Naive thymus-derived CD4-positive, alpha-beta T cell (primary cell): Measurements from ENCODE around the gene SNHG17. TPM values are rescaled to one million over a fixed set of nuclear protein-coding genes. Genes with fewer than 3 reads are reported as not detected.
A peak's percentile ranks its signal among the peaks of the same experiment; 100 is the strongest.
"Not testable (repeated sequence)": the region's sequence is repeated elsewhere in the genome, so short reads cannot be mapped to it uniquely, and the experiment has no call there.

Experiments
- ATAC-seq: fragments of 150-1000 bp; cut with Tn5 transposase; 2 replicates; pipeline ENCODE4 v1.10.0; 2021; ENCODE audit warnings: mild to moderate bottlenecking, moderate library complexity
- CTCF ChIA-PET: fragments of 350-600 bp; sonication (Branson Sonifier 250); formaldehyde crosslinking; loops from one replicate; lab custom pipeline; 2021; ENCODE audit warnings: antibody characterized with exemption; lab: Charles Lee
- POLR2A ChIA-PET: fragments of 350-600 bp; sonication (Branson Sonifier 250); formaldehyde crosslinking; loops from one replicate; lab custom pipeline; 2021; ENCODE audit warnings: antibody characterized with exemption, inconsistent platforms; lab: Charles Lee
- DNase-seq, 9 donors: peaks; one replicate each; pipeline versions ENCODE4 v3.0.0 to v3.0.0-alpha.2; 2020 to 2022; ENCODE audit warnings: mixed read lengths in 1 of 9
- H3K27ac ChIP-seq: one replicate; pipeline ENCODE4 v1.7.0; 2013; ENCODE audit warnings: mild to moderate bottlenecking, low read depth, low read length, moderate library complexity
- H3K27me3 ChIP-seq, 2 donors: one replicate each; pipeline ENCODE4 v1.7.0; 2013; ENCODE audit warnings: low read length in 2 of 2, mild to moderate bottlenecking in 2 of 2, moderate library complexity in 2 of 2; ENCODE audit not compliant: control insufficient read depth in 2 of 2, insufficient read depth in 2 of 2
- H3K36me3 ChIP-seq, 3 experiments: 1 replicate in 2 of 3; 2 replicates in 1 of 3; pipeline ENCODE4 v1.7.0; 2013; ENCODE audit warnings: low read length in 3 of 3, mild to moderate bottlenecking in 3 of 3, moderate library complexity in 1 of 3; ENCODE audit not compliant: insufficient read depth in 3 of 3, control insufficient read depth in 2 of 3
- H3K4me1 ChIP-seq, 2 donors: one replicate each; pipeline ENCODE4 v1.7.0; 2013; ENCODE audit warnings: low read length in 2 of 2, mild to moderate bottlenecking in 2 of 2, moderate library complexity in 1 of 2; ENCODE audit not compliant: control insufficient read depth in 2 of 2, insufficient read depth in 2 of 2
- H3K4me3 ChIP-seq: 2 replicates; pipeline ENCODE4 v1.7.0; 2013; ENCODE audit warnings: mild to moderate bottlenecking, low read length
- H3K9me3 ChIP-seq, 3 experiments: 1 replicate in 2 of 3; 2 replicates in 1 of 3; pipeline ENCODE4 v1.7.0; 2013; ENCODE audit warnings: low read length in 3 of 3; ENCODE audit not compliant: control insufficient read depth in 2 of 3
- H3K27ac Mint-ChIP-seq, 9 donors: one replicate each; pipeline ENCODE4 v1.8.0; 2020 to 2022; ENCODE audit warnings: mixed read lengths in 9 of 9, mild to moderate bottlenecking in 8 of 9, moderate library complexity in 5 of 9, inconsistent platforms in 2 of 9
- H3K27me3 Mint-ChIP-seq, 5 donors: one replicate each; pipeline ENCODE4 v1.8.0; 2021 to 2022; ENCODE audit warnings: mixed read lengths in 5 of 5, mild to moderate bottlenecking in 1 of 5
- H3K36me3 Mint-ChIP-seq, 5 donors: one replicate each; pipeline ENCODE4 v1.8.0; 2020 to 2022; ENCODE audit warnings: mixed read lengths in 5 of 5, mild to moderate bottlenecking in 3 of 5, inconsistent platforms in 1 of 5
- H3K4me1 Mint-ChIP-seq, 7 donors: one replicate each; pipeline ENCODE4 v1.8.0; 2020 to 2022; ENCODE audit warnings: mixed read lengths in 7 of 7, mild to moderate bottlenecking in 3 of 7, inconsistent platforms in 1 of 7
- H3K4me3 Mint-ChIP-seq, 10 donors: one replicate each; pipeline ENCODE4 v1.8.0; 2020 to 2022; ENCODE audit warnings: mild to moderate bottlenecking in 10 of 10, mixed read lengths in 10 of 10, moderate library complexity in 6 of 10, inconsistent platforms in 2 of 10
- H3K9me3 Mint-ChIP-seq, 11 donors: one replicate each; pipeline ENCODE4 v1.8.0; 2020 to 2022; ENCODE audit warnings: mixed read lengths in 11 of 11, mild to moderate bottlenecking in 4 of 11, inconsistent platforms in 1 of 11, moderate library complexity in 1 of 11
- intact Hi-C, 2 donors: fragments of 100-400 bp; cut with micrococcal nuclease; formaldehyde crosslinking; loops; one replicate each; pipeline ENCODE4 v1.15.1; 2023
- polyA plus RNA-seq, 2 donors: library from polyadenylated mRNA; unstranded; fragments of 300-500 nt; fragmentation: Illumina TruSeq; gene quantifications; one replicate each; pipeline ENCODE4 v1.2.3, GENCODE V29; 2021
- total RNA-seq, 6 experiments: library from RNA in 5 of 6; stranded (reverse) in 5 of 6; gene quantifications; 1 replicate in 5 of 6; 2 replicates in 1 of 6; pipeline ENCODE4 v1.2.3 and lab custom pipeline; 2021 to 2026

The SNHG17 gene
- total and polyA plus RNA-seq, 7 experiments from 2014 or later: 40.2 to 141 (median 52.4) TPM

DNA sequence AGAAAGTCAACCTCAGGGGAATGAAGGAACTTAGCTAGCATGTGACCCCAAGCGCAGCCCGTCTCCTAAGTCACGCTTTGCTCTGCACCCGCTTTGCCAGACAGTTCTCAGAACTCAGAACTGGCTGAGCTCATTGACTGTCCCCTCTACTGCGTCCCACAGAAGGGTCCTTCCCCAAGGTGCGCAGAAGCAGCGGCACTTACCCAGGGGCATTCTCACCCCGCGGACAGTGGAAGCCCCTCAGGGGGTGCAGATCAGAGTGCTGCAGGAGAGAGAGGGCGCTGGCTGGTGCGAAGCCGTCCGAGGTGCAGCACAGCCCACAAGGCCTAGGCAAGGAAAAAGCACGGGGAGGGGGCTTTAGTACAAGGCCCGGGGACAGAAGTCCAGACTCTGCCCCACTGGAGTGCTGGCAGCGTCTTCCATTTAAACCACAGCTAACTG is 807 bp downstream of the SNHG17 start:
- intact Hi-C loops: no loop called here
- Mint-ChIP-seq H3K4me1 (peaks cover 20 to 41% (median 38%) of the 10 kb centered on the region in 7 donors), H3K27me3 (peaks cover 0 to 7% (median 5%) of the 10 kb centered on the region in 5 donors), H3K4me3 (peak overlapping the region; percentile 87 to 99 (median 94)), H3K9me3 (peaks cover 0 to 2% (median 0%) of the 10 kb centered on the region in 11 donors), H3K27ac (peak overlapping the region; percentile 91 to 98 (median 95)), H3K36me3 (peaks cover 0 to 41% (median 8%) of the 10 kb centered on the region in 5 donors)
- Histone ChIP-seq H3K4me3 (peak overlapping the region; percentile 62), H3K36me3 (peaks cover 7 to 47% (median 11%) of the 10 kb centered on the region in 3 experiments), H3K27me3 (no peaks in the 10 kb centered on the region), H3K4me1 (peaks cover 6 to 8% of the 10 kb centered on the region in 2 donors), H3K9me3 (no peaks in the 10 kb centered on the region), H3K27ac (peak overlapping the region; percentile 81)
- ATAC-seq (peak; percentile 14), DNase-seq (peak; percentile 11 to 48 (median 38))
- POLR2A ChIA-PET: interaction anchor here (0.7 to 2.7 kb wide), 9 partner anchors 8 to 401 kb away, joined by 3 to 109 read pairs (median 5); partner anchors contain the start of genes RALGAPB, RPRD1B and TTI1
- CTCF ChIA-PET: interaction anchor here (1.9 to 2.9 kb wide), 2 partner anchors 12 to 38 kb away, joined by 9 to 74 read pairs; partner anchors contain the start of gene RALGAPB

DNA sequence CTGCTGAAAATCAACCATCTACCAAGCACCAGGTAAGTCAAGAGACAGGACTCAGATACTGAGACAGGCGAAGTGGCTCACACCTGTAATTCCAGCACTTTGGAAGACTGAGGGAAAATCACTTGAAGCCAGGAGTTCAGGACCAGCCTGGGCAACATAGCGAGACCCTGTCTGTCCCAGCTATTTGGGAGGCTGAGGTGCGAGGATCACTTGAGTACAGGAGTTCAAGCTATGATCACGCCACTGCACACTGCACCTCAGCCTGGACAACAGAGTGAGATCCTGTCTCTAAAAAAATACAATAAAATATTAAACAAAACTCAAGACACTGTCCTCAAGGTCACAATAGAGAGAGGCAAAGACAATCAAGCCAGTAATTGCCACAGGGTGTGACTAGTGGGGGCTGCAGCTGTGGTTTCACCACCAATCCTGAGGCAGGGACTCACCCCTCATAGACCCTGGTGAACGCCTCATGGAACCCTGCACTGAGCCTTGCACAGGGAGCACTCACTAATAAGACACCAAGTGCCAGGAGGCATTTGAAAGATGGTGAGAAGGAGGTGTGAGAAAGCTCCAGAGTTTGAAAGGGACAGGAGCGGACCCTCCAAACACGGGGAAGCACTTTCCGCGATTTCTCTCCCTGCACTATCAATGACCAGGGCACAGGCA is 1.7 kb downstream of the SNHG17 start:
- ATAC-seq (no peak), DNase-seq (no peak)
- Mint-ChIP-seq H3K4me3 (peak overlapping the region; percentile 87 to 99 (median 94)), H3K4me1 (peaks cover 23 to 49% (median 43%) of the 10 kb centered on the region in 7 donors), H3K9me3 (peaks cover 0 to 2% (median 0%) of the 10 kb centered on the region in 11 donors), H3K27ac (peak overlapping the region; percentile 91 to 98 (median 95)), H3K36me3 (peaks cover 4 to 50% (median 8%) of the 10 kb centered on the region in 5 donors), H3K27me3 (no peaks in the 10 kb centered on the region)
- intact Hi-C loops: no loop called here
- ChIA-PET POLR2A (interaction anchor here (1.2 to 2.7 kb wide), 4 partner anchors 7 to 43 kb away, joined by 4 to 109 read pairs (median 18); partner anchors contain the start of gene RALGAPB), CTCF (interaction anchor here (1.9 to 2.9 kb wide), 2 partner anchors 13 to 39 kb away, joined by 9 to 74 read pairs; partner anchors contain the start of gene RALGAPB)
- Histone ChIP-seq H3K27ac (peak overlapping the region; percentile 81), H3K36me3 (peaks cover 11 to 56% (median 16%) of the 10 kb centered on the region in 3 experiments), H3K4me3 (peak overlapping the region; percentile 62), H3K4me1 (peaks cover 6 to 8% of the 10 kb centered on the region in 2 donors), H3K9me3 (no peaks in the 10 kb centered on the region), H3K27me3 (no peaks in the 10 kb centered on the region)

DNA sequence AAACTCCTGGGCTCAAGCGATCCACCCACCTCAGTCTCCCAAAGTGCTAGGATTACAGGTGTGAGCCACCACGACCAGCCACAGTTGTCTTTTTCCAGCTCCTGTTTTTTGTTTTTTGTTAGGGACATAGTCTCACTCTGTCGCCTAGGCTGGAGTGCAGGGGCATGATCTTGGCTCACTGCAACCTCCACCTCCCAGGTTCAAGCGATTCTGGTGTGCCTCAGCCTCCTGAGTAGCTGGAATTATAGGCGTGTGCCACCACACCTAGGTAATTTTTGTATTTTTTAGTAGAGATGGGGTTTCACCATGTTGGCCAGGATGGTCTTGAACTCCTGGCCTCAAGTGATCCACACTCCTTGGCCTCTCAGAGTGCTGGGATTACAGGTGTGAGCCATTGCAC is 2.3 kb downstream of the SNHG17 start:
- H3K36me3 ChIP-seq: peaks cover 12 to 62% (median 21%) of the 10 kb centered on the region in 3 experiments
- Mint-ChIP-seq H3K27ac (peak overlapping the region in 3 of 9 donors; percentile 4 to 95 (median 75)), H3K36me3 (peaks cover 4 to 53% (median 8%) of the 10 kb centered on the region in 5 donors), H3K4me1 (peaks cover 23 to 53% (median 43%) of the 10 kb centered on the region in 7 donors), H3K4me3 (peak overlapping the region in 5 of 10 donors; percentile 9 to 99 (median 91))
- peak overlapping the region; percentile 81 for H3K27ac ChIP-seq
- DNase-seq, H3K4me3 ChIP-seq, H3K27me3 Mint-ChIP-seq, H3K9me3 ChIP-seq, intact Hi-C loops, H3K9me3 Mint-ChIP-seq, ATAC-seq, H3K4me1 ChIP-seq, H3K27me3 ChIP-seq: not testable (repeated sequence)
- POLR2A ChIA-PET: interaction anchor here (1.3 to 2.1 kb wide), 2 partner anchors 13 to 39 kb away, joined by 3 to 10 read pairs; partner anchors contain the start of gene RALGAPB
- CTCF ChIA-PET: interaction anchor here (2.9 kb wide), 1 partner anchor 14 kb away, joined by 74 read pairs; no protein-coding TSS in a partner anchor

DNA sequence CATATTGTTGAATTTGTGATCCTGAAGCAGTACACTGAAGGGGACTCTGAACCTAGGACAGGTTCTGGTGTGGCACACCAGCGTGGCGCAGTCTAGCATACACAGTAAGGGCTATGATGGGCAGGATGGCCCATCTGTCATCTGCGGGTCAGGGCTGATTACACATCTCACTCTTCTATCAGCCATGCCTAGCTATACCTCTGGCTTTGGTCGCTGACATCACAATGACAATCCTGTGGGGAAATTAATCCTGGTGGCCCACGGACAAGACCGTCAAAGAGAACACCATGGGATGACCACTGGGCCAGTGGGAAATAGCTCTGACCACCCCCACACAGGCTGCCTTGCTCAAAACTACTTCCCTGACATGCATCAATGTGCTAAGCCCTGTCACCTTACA is 2.8 kb downstream of the SNHG17 start:
- H3K27me3 Mint-ChIP-seq: no peaks in the 10 kb centered on the region
- Histone ChIP-seq H3K4me1 (peaks cover 6 to 8% of the 10 kb centered on the region in 2 donors), H3K27ac (no peak overlapping the region), H3K4me3 (no peak overlapping the region), H3K27me3 (no peaks in the 10 kb centered on the region), H3K9me3 (no peaks in the 10 kb centered on the region), H3K36me3 (peaks cover 18 to 67% (median 25%) of the 10 kb centered on the region in 3 experiments)
- H3K27ac Mint-ChIP-seq: peak overlapping the region in 3 of 9 donors; percentile 14 to 77 (median 43)
- peaks cover 0 to 2% (median 0%) of the 10 kb centered on the region in 11 donors for H3K9me3 Mint-ChIP-seq
- peaks cover 4 to 53% (median 9%) of the 10 kb centered on the region in 5 donors for H3K36me3 Mint-ChIP-seq
- peak overlapping the region in 6 of 10 donors; percentile 9 to 87 (median 30) for H3K4me3 Mint-ChIP-seq
- intact Hi-C loops: no loop called here
- ChIA-PET CTCF (no interaction called here), POLR2A (interaction anchor here (1.3 to 2.1 kb wide), 2 partner anchors 14 to 40 kb away, joined by 3 to 10 read pairs; partner anchors contain the start of gene RALGAPB)
- H3K4me1 Mint-ChIP-seq: peaks cover 25 to 54% (median 44%) of the 10 kb centered on the region in 7 donors
- no peak for DNase-seq
- ATAC-seq: no peak

DNA sequence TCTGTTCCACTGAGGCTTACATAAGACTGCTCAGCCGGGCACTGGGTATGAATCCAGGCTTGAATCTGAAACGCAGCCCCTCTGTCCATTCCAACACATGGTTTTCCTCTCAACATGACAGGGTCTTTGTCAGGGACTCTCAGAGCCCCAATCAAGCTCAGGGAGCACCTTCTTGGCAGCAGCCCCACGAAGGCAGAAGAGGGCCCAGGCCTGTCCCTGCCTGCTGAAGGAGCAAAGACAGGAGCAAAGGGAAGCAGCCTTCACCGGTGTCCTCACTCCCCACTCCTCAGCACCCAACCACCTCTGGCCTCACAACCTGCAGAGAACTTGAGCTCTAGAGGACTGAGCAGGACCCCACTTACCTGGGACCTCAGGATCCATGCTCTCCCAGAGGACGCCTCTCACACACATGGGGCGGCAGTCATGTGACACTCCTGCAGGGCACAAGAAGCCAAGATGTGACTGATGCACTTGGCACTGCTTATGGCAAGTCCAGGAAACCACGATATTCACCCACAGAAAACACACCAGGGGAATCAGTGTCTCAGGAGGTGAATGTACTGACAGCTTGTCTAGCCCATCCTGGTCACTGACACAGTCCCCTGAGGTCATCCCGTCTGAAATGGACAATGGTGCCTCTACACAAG is 4.3 kb downstream of the SNHG17 start:
- no peak overlapping the region for H3K4me3 ChIP-seq
- H3K27me3 Mint-ChIP-seq: no peaks in the 10 kb centered on the region
- H3K4me1 Mint-ChIP-seq: peaks cover 28 to 63% (median 54%) of the 10 kb centered on the region in 7 donors
- no peaks in the 10 kb centered on the region for H3K27me3 ChIP-seq
- H3K9me3 Mint-ChIP-seq: peaks cover 0 to 2% (median 0%) of the 10 kb centered on the region in 11 donors
- ChIA-PET POLR2A (interaction anchor here (2.1 kb wide), 1 partner anchor 15 kb away, joined by 10 read pairs; no protein-coding TSS in a partner anchor), CTCF (no interaction called here)
- intact Hi-C loops: no loop called here
- ATAC-seq (no peak), DNase-seq (no peak)
- peaks cover 28 to 82% (median 39%) of the 10 kb centered on the region in 3 experiments for H3K36me3 ChIP-seq
- H3K4me3 Mint-ChIP-seq: peak overlapping the region in 1 of 10 donors; percentile 13
- H3K27ac ChIP-seq: no peak overlapping the region
- no peaks in the 10 kb centered on the region for H3K9me3 ChIP-seq
- peaks cover 6 to 8% of the 10 kb centered on the region in 2 donors for H3K4me1 ChIP-seq
- peak overlapping the region in 1 of 9 donors; percentile 9 for H3K27ac Mint-ChIP-seq
- peaks cover 13 to 62% (median 21%) of the 10 kb centered on the region in 5 donors for H3K36me3 Mint-ChIP-seq

DNA sequence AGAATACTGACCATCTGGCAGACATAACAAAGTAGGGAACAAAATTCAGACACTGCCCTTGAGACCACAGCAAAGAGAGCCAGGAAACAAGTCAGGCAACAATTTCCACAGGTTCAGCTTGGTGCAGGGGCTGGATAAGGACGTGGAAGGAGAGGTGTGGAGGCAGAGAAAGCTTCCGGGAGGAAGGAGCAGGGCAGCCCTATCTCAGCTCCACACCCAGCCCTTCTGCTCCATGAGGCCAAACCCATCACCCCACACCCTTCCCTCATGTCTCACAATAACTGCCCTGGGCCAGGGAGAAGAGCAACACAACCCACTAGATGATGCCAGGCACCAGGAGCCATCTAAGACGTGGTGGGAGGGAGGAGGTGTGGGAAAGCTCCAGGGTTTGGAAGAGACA is 5.8 kb downstream of the SNHG17 start:
- Mint-ChIP-seq H3K36me3 (peaks cover 13 to 62% (median 24%) of the 10 kb centered on the region in 5 donors), H3K4me3 (peak overlapping the region in 1 of 10 donors; percentile 65), H3K9me3 (peaks cover 0 to 2% (median 0%) of the 10 kb centered on the region in 11 donors), H3K27me3 (no peaks in the 10 kb centered on the region), H3K4me1 (peaks cover 29 to 60% (median 47%) of the 10 kb centered on the region in 7 donors), H3K27ac (no peak overlapping the region)
- Histone ChIP-seq H3K4me1 (peaks cover 5 to 6% of the 10 kb centered on the region in 2 donors), H3K4me3 (no peak overlapping the region), H3K27ac (no peak overlapping the region), H3K9me3 (no peaks in the 10 kb centered on the region), H3K36me3 (peaks cover 28 to 97% (median 39%) of the 10 kb centered on the region in 3 experiments), H3K27me3 (no peaks in the 10 kb centered on the region)
- no peak for DNase-seq
- intact Hi-C loops: no loop called here
- ChIA-PET CTCF (no interaction called here), POLR2A (interaction anchor here (1.1 kb wide), 1 partner anchor 17 kb away, joined by 3 read pairs; no protein-coding TSS in a partner anchor)
- ATAC-seq: no peak
